ENCODE measurements around the gene USP37.
A peak's percentile ranks its signal among the peaks of the same experiment; 100 is the strongest.

Gene USP37, protein sequence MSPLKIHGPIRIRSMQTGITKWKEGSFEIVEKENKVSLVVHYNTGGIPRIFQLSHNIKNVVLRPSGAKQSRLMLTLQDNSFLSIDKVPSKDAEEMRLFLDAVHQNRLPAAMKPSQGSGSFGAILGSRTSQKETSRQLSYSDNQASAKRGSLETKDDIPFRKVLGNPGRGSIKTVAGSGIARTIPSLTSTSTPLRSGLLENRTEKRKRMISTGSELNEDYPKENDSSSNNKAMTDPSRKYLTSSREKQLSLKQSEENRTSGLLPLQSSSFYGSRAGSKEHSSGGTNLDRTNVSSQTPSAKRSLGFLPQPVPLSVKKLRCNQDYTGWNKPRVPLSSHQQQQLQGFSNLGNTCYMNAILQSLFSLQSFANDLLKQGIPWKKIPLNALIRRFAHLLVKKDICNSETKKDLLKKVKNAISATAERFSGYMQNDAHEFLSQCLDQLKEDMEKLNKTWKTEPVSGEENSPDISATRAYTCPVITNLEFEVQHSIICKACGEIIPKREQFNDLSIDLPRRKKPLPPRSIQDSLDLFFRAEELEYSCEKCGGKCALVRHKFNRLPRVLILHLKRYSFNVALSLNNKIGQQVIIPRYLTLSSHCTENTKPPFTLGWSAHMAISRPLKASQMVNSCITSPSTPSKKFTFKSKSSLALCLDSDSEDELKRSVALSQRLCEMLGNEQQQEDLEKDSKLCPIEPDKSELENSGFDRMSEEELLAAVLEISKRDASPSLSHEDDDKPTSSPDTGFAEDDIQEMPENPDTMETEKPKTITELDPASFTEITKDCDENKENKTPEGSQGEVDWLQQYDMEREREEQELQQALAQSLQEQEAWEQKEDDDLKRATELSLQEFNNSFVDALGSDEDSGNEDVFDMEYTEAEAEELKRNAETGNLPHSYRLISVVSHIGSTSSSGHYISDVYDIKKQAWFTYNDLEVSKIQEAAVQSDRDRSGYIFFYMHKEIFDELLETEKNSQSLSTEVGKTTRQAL

GRCh38 chr2:218568190-218569037 is at the start of gene USP37, which contains the start of gene CNOT9:
USP37 (minus strand) TSS chr2:218568351; CDS start chr2:218558653, 9,698 bp downstream.
CNOT9 (plus strand) TSS chr2:218568839; CDS start chr2:218568955, 116 bp downstream.
- TF ChIP-seq, protein P1, sequence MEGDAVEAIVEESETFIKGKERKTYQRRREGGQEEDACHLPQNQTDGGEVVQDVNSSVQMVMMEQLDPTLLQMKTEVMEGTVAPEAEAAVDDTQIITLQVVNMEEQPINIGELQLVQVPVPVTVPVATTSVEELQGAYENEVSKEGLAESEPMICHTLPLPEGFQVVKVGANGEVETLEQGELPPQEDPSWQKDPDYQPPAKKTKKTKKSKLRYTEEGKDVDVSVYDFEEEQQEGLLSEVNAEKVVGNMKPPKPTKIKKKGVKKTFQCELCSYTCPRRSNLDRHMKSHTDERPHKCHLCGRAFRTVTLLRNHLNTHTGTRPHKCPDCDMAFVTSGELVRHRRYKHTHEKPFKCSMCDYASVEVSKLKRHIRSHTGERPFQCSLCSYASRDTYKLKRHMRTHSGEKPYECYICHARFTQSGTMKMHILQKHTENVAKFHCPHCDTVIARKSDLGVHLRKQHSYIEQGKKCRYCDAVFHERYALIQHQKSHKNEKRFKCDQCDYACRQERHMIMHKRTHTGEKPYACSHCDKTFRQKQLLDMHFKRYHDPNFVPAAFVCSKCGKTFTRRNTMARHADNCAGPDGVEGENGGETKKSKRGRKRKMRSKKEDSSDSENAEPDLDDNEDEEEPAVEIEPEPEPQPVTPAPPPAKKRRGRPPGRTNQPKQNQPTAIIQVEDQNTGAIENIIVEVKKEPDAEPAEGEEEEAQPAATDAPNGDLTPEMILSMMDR (IDR thresholded peaks at IDR 0.05), result no peak
- peak; percentile 99 for DNase-seq (ENCODE audit: low spot score)

GRCh38 chr2:218615868-218616315 is 47.7 kb upstream of the USP37 start:
- TF ChIP-seq, protein P1 (IDR thresholded peaks at IDR 0.05), result no peak
- DNase-seq (ENCODE audit: low spot score), result no peak
- Histone ChIP-seq H3K4me3 (no peak overlapping the region), H3K27ac (no peak overlapping the region)

More at GRCh38 chr2:218568190-218569037, at the start of gene USP37, which contains the start of gene CNOT9:
- Histone ChIP-seq H3K4me3 (peak within 1 kb of the TSS; percentile 95), H3K27ac (peak within 1 kb of the TSS; percentile 88 to 91)

- peak within 1 kb of the TSS; percentile 60 for H3K4me3 ChIP-seq
- TF ChIP-seq, protein P1 (IDR thresholded peaks at IDR 0.05), result no peak
- DNase-seq (ENCODE audit: low spot score), result no peak
- peak within 1 kb of the TSS; percentile 30 to 71 for H3K27ac ChIP-seq
Measured at GRCh38 chr2:218607436-218608115, 39.4 kb upstream of the USP37 start, which contains the start of gene PLCD4. PLCD4 (plus strand) TSS chr2:218607899; CDS start chr2:218615740, 7,841 bp downstream.

GRCh38 chr2:218605432-218605831 is 37.3 kb upstream of the USP37 start:
- H3K4me3 ChIP-seq, result no peak overlapping the region
- TF ChIP-seq, protein P1 (IDR thresholded peaks at IDR 0.05), result no peak
- DNase-seq (ENCODE audit: low spot score), result no peak
- H3K27ac ChIP-seq, result no peak overlapping the region

DNA sequence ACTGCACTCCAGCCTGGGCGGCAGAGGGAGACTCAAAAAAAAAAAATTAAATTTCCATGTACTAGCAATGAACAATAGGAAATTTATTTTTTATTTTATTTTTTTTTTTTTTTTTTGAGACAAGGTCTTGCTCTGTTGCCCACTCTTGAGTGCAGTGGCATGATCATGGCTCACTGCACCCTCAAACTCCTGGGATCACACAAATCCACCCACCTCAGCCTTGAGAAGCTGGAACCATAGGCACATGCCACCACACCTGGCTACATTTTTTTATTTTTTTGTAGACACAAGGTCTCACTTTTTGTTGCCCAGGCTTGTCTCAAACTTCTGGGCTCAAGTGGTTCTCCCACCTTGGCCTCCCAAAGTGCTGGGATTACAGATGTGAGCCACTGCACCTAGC is 17.4 kb upstream of the USP37 start:
- Histone ChIP-seq H3K4me3 (no peak overlapping the region), H3K27ac (no peak overlapping the region)
- DNase-seq (ENCODE audit: low spot score), result no peak
- TF ChIP-seq, protein P1 (IDR thresholded peaks at IDR 0.05), result no peak

Data from coronary artery (tissue), 2 donors.